GM18505 (cell line): ENCODE measurements around the gene LETM1.

ENCODE experiments used
- ATAC-seq: cut with Tn5 transposase; IDR thresholded peaks from one replicate; pipeline ENCODE4 v1.9.1; 2021; ENCODE audit not compliant: unreplicated experiment
- POLR2A ChIP-seq: IDR thresholded peaks from 4 replicates; pipeline ENCODE4 v1.6.1; 2011; ENCODE audit warnings: borderline replicate concordance; ENCODE audit not compliant: insufficient read depth, insufficient read length; ENCODE audit errors: extremely low read depth

Gene LETM1

GRCh38 chr4:1868912-1869311, 13.0 kb upstream of the LETM1 start:
- TF ChIP-seq POLR2A: no peak
- no peak for ATAC-seq

- ATAC-seq: no peak
- no peak for TF ChIP-seq POLR2A
Observed at GRCh38 chr4:1868293-1868692, 12.3 kb upstream of the LETM1 start.

- ATAC-seq: no peak
- no peak for TF ChIP-seq POLR2A
Observed at GRCh38 chr4:1866189-1866661, 10.3 kb upstream of the LETM1 start.

DNA sequence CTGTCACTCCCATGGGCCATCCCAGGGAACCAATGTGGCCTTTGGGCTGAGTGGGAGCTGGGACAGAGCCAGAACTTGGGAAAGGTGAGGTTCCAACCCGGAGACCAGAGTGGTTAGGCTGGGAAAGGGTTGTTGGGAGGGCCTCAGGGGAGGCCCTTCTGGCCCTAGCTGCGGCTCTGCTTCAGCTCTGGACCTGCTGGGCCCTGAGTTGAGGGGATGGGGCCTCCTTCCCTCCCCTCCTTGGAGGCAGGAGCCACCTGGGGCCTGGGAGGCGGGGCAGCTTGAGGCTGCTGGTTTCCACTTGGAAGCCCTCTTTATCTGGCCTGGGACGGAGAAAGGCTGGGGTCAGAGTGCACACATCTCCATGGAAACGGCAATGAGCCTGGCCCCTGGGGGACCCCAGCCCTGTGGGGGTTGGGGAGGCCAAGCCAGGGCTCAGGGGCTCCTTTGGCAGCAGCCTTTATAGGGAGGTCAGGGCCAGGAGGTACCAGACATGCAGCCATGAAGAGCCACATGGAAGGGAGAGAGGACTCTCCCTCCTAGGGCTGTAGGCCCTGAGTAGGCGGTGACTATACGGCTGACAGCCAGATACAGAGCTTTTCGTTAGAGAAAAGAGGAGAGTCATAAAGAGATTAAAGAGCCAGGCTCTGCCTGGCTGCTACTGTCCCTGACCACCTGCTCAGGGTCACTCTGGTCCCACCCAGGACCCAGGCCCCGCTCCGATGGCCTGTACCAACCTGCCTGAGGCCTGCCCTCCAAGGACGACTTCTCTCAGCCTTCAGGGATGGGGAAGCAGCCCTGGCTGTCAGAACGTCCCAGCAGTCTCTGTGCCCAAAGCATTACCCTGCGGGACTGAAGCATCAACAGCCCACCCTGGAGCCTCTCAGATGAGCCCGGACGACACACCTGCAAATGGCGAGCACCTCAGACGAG, 8.4 kb upstream of the LETM1 start:
- no peak for ATAC-seq
- no peak for TF ChIP-seq POLR2A

DNA sequence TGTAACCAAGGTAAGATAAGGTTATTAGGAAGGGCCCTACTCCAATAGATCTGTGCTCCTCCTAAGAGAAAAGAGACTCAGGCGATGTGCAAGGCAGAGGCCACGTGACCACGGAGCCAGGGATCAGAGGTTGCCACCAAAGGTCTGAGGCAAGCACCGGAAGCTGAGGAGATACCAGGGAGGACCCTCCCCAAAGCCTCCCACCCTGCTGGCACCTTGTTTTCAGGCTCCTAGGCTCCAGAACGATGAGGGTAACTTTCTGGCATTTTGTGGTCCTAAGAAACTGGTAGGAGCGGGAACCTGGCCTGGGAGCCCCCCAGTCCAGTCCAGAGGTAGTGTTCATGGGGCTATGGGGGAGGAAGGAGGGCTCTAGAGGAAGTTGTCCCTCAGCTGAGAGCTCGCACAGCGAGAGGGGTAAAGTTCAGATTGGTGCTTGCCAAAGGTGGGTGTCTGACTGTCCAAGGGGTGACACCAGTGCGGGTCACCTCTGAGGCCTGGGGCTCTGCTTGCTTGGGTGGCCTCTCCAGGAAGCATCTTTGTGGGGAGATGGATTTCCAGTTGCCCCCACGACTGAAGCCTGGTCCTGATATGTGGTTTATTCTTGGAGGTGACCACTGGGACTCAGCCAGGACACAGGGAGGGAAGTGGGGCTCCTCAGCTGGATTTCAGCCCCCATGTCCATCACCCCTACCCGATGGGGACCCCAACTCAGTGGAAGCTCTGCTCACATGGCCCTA, 7.5 kb upstream of the LETM1 start:
- no peak for ATAC-seq
- no peak for TF ChIP-seq POLR2A

GRCh38 chr4:1862961-1863296, 7.0 kb upstream of the LETM1 start:
- TF ChIP-seq POLR2A: no peak
- ATAC-seq: no peak

- ATAC-seq: no peak
- TF ChIP-seq POLR2A: no peak
Observed at GRCh38 chr4:1862055-1862911, 6.3 kb upstream of the LETM1 start.

GRCh38 chr4:1859389-1859753, 3.4 kb upstream of the LETM1 start:
- ATAC-seq: no peak
- no peak for TF ChIP-seq POLR2A

- ATAC-seq: no peak
- no peak for TF ChIP-seq POLR2A
Observed at GRCh38 chr4:1857931-1858330, 2.0 kb upstream of the LETM1 start.

DNA sequence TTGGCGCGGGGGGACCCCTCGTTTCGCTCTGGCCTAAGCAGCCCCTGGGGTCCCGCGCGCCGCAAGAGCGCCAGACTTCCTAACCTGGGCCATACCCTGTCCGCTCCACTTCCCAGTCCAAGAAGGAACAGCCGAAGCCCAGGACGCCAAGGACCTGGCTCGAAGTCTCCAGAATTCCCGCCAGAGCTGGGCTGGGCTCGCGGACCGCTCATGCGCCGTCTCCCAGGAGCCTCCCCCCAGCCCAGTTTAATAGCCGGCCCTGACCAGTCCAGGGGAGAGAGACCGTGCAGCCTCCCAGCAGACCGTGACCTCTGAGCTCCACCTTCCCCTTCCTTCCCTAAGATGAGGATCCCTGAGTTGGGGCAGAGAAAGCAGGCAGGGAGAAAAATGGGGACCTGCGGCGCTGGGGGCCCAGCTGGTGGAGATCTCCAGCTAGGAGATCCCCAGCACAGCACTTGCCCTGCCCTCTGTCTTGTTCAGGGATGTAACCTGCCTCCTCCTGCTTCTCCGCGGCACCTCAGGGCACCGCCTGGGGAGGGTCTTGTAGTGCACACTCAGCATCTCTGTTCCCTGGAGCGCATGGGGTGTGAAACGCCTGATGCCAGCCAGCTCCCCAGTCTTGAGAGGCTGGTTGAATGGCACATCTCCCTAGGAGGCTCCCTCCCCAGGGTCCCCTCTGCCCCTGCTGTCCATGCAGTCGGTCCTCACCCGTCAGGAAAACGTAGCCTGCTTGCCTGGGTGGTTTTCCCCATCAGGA, 1.2 kb upstream of the LETM1 start:
- no peak for ATAC-seq

GRCh38 chr4:1855333-1856070, 454 bp downstream of the LETM1 start:
- ATAC-seq: peak; percentile 23
- no peak for TF ChIP-seq POLR2A

More for the DNA sequence above, 1.2 kb upstream of the LETM1 start:
- TF ChIP-seq POLR2A: no peak

DNA sequence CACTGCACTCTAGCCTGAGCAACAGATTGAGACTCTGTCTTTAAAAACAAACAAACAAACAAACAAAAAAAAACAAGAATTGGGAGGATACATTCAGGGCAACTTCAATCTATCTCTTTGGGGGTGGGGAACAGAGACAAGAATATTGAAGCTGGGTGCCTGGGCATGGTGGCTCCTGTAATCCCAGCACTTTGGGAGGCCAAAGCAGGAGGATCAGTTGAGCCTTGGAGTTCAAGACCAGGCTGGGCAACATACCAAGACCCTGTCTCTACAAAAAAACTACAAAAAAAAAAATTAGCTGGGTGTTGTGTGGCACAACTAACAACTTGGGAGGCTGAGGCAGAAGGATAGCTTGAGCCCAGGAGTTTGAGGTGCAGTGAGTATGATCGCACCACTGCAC, 1.2 kb downstream of the LETM1 start:
- ATAC-seq: no peak
- TF ChIP-seq POLR2A: no peak

DNA sequence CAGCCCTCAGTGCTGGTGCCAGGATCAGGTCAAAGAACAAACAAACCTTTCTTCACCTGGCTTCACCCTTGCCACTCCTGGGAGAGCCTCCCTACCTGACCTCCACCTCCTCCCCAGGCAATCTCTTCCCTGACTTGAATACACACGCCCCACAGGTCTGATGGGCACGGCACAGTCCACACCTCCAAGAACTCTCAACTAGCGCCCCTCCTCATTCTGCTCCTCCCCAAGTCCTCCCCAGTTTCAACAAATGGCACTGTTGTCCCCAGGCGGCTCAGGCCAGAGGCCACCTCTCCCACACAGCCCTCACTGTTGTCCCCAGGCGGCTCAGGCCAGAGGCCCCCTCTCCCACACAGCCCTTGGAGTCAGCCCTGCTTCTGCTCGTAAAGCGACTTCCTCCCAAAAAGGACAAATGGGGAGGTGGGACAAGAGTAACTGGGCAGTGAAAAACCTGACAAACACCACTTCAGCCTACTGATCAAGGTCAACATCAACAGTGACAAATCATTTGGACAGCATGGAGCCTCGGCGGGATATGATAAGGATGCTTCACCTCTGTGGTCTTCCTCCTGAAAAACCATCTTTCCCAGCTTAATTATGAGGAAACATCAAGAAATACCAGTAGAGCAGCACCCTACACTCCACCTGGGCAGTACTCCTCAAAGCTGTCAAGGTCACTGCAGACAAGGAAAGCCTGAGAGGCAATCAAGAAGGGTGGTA, 2.9 kb downstream of the LETM1 start:
- ATAC-seq: no peak
- no peak for TF ChIP-seq POLR2A
